A673 (cell line): ENCODE measurements around the gene LAMA5.

ENCODE experiments used
- CTCF ChIP-seq: fragments of 300-800, 200-600 bp; sonication (generic); conservative IDR thresholded peaks from 2 replicates; pipeline ENCODE4 v1.5.1; 2017; ENCODE audit warnings: low read depth, mild to moderate bottlenecking, antibody characterized with exemption, low read length, moderate library complexity, mixed read lengths
- EZH2 ChIP-seq: fragments of 200-600 bp; sonication (generic); IDR thresholded peaks from 2 replicates; pipeline ENCODE4 v1.6.1; 2017; ENCODE audit warnings: borderline replicate concordance, low read depth, mild to moderate bottlenecking, mixed read lengths, antibody characterized with exemption, low read length; ENCODE audit not compliant: poor library complexity, severe bottlenecking

- no peak for TF ChIP-seq CTCF
- no peak for TF ChIP-seq EZH2
These were observed 37.1 kb upstream of the LAMA5 start for GRCh38 chr20:62404112-62404665.
